ENCODE measurements around the gene MAP4. TPM values are rescaled to one million over a fixed set of nuclear protein-coding genes. Genes with fewer than 3 reads are reported as not detected.
"Not testable (repeated sequence)": the region's sequence is repeated elsewhere in the genome, so short reads cannot be mapped to it uniquely, and the experiment has no call there.

MAP4 gene
- total RNA-seq, 1 experiment from 2014 or later: 27.6 TPM

GRCh38 chr3:48018841-48019240, 2.6 kb upstream of the MAP4 start:
- in situ Hi-C loops (cut with HindIII; ENCODE audit: low pct_unique_long_range_greater_than_20kb, low sequenced_read_pairs): no loop called here
- DNase-seq (ENCODE audit: low read depth): no peak

- in situ Hi-C loops (cut with HindIII; ENCODE audit: low pct_unique_long_range_greater_than_20kb, low sequenced_read_pairs): no loop called here
- peak; percentile 17 for DNase-seq (ENCODE audit: low read depth)
These were observed 610 bp downstream of the MAP4 start for GRCh38 chr3:48015431-48016180.

GRCh38 chr3:48014358-48014757, 1.9 kb downstream of the MAP4 start:
- no peak for DNase-seq (ENCODE audit: low read depth)
- in situ Hi-C loops (cut with HindIII; ENCODE audit: low pct_unique_long_range_greater_than_20kb, low sequenced_read_pairs): no loop called here

- in situ Hi-C loops (cut with HindIII; ENCODE audit: low pct_unique_long_range_greater_than_20kb, low sequenced_read_pairs): no loop called here
- DNase-seq (ENCODE audit: low read depth): peak; percentile 36
These were observed 2.8 kb downstream of the MAP4 start for GRCh38 chr3:48013288-48013980.

GRCh38 chr3:48012659-48013058, 3.6 kb downstream of the MAP4 start:
- in situ Hi-C loops (cut with HindIII; ENCODE audit: low pct_unique_long_range_greater_than_20kb, low sequenced_read_pairs): no loop called here
- no peak for DNase-seq (ENCODE audit: low read depth)

- not testable (repeated sequence) for DNase-seq (ENCODE audit: low read depth)
These were observed 8.2 kb downstream of the MAP4 start for GRCh38 chr3:48008066-48008465.

GRCh38 chr3:48007361-48007760, 8.9 kb downstream of the MAP4 start:
- in situ Hi-C loops (cut with HindIII; ENCODE audit: low pct_unique_long_range_greater_than_20kb, low sequenced_read_pairs); DNase-seq (ENCODE audit: low read depth): not testable (repeated sequence)

More at GRCh38 chr3:48008066-48008465, 8.2 kb downstream of the MAP4 start:
- in situ Hi-C loops (cut with HindIII; ENCODE audit: low pct_unique_long_range_greater_than_20kb, low sequenced_read_pairs): not testable (repeated sequence)

GRCh38 chr3:48006794-48007193, 9.4 kb downstream of the MAP4 start:
- in situ Hi-C loops (cut with HindIII; ENCODE audit: low pct_unique_long_range_greater_than_20kb, low sequenced_read_pairs): not testable (repeated sequence)

GRCh38 chr3:48004694-48005093, 11.5 kb downstream of the MAP4 start:
- in situ Hi-C loops (cut with HindIII; ENCODE audit: low pct_unique_long_range_greater_than_20kb, low sequenced_read_pairs): no loop called here

More at GRCh38 chr3:48006794-48007193, 9.4 kb downstream of the MAP4 start:
- not testable (repeated sequence) for DNase-seq (ENCODE audit: low read depth)

GRCh38 chr3:48002787-48003186, 13.4 kb downstream of the MAP4 start:
- in situ Hi-C loops (cut with HindIII; ENCODE audit: low pct_unique_long_range_greater_than_20kb, low sequenced_read_pairs): no loop called here
- no peak for DNase-seq (ENCODE audit: low read depth)

More at GRCh38 chr3:48004694-48005093, 11.5 kb downstream of the MAP4 start:
- no peak for DNase-seq (ENCODE audit: low read depth)

- in situ Hi-C loops (cut with HindIII; ENCODE audit: low pct_unique_long_range_greater_than_20kb, low sequenced_read_pairs): no loop called here
- DNase-seq (ENCODE audit: low read depth): no peak
These were observed 14.2 kb downstream of the MAP4 start for GRCh38 chr3:48001991-48002390.

- in situ Hi-C loops (cut with HindIII; ENCODE audit: low pct_unique_long_range_greater_than_20kb, low sequenced_read_pairs): no loop called here
- DNase-seq (ENCODE audit: low read depth): no peak
These were observed 16.0 kb downstream of the MAP4 start for GRCh38 chr3:48000212-48000611.

- in situ Hi-C loops (cut with HindIII; ENCODE audit: low pct_unique_long_range_greater_than_20kb, low sequenced_read_pairs): no loop called here
- no peak for DNase-seq (ENCODE audit: low read depth)
These were observed 19.8 kb downstream of the MAP4 start for GRCh38 chr3:47996440-47996839.

- in situ Hi-C loops (cut with HindIII; ENCODE audit: low pct_unique_long_range_greater_than_20kb, low sequenced_read_pairs): no loop called here
- no peak for DNase-seq (ENCODE audit: low read depth)
These were observed 22.0 kb downstream of the MAP4 start for GRCh38 chr3:47994180-47994579.

GRCh38 chr3:47991341-47991740, 24.9 kb downstream of the MAP4 start:
- in situ Hi-C loops (cut with HindIII; ENCODE audit: low pct_unique_long_range_greater_than_20kb, low sequenced_read_pairs): no loop called here
- DNase-seq (ENCODE audit: low read depth): no peak

GRCh38 chr3:47989981-47990440, 26.2 kb downstream of the MAP4 start:
- peak; percentile 54 for DNase-seq (ENCODE audit: low read depth)
- in situ Hi-C loops (cut with HindIII; ENCODE audit: low pct_unique_long_range_greater_than_20kb, low sequenced_read_pairs): no loop called here

GRCh38 chr3:47985381-47985780, 30.8 kb downstream of the MAP4 start:
- DNase-seq (ENCODE audit: low read depth): no peak
- in situ Hi-C loops (cut with HindIII; ENCODE audit: low pct_unique_long_range_greater_than_20kb, low sequenced_read_pairs): no loop called here

- no peak for DNase-seq (ENCODE audit: low read depth)
- in situ Hi-C loops (cut with HindIII; ENCODE audit: low pct_unique_long_range_greater_than_20kb, low sequenced_read_pairs): no loop called here
These were observed 32.0 kb downstream of the MAP4 start for GRCh38 chr3:47984075-47984728.

- in situ Hi-C loops (cut with HindIII; ENCODE audit: low pct_unique_long_range_greater_than_20kb, low sequenced_read_pairs): no loop called here
- DNase-seq (ENCODE audit: low read depth): no peak
These were observed 35.4 kb downstream of the MAP4 start for GRCh38 chr3:47980795-47981194.

Measured in Caki2 (cell line).